ENCODE data around the gene SYNGR3.

SYNGR3 gene

DNA sequence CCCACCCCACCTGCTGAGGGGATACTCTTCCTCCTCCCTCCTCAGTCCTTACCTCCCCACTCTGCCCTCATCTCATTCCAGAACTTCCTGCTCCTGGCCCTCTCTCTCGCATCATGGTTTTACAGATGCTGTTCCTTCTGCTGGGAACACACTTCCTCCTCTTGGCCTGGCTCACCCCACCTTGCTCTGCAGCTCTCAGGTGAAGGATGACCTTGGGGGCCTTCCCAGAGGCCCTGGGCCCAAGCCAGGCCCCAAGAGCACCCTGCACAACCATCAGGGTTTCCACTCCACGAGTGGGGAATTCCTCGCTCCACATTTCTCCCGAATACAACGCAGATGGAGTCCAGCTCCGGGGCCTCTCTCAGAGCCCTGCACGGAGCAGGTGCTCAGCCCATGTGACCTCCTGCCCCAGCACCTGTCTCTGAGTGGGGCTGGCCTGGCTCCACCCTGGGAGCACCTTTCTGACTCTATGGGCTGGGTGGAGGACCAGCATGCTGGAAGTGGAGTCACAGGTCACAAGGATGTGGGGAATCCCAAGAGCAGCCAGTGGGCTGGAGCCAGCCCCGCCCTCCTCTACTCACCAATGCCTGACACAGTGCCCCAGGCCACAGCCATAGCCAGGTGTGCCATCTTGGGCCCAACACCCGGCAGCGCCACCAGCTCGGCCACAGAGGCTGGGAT is 53.4 kb downstream of the SYNGR3 start:
- no peak for DNase-seq

All from fibroblast of skin of scalp (primary cell).